GM23338 (cell line): ENCODE results near the gene PHF20. TPM values are rescaled to one million over a fixed set of nuclear protein-coding genes. Genes with fewer than 3 reads are reported as not detected.

ENCODE experiments used
- ATAC-seq: fragments of 200-7000 bp; cut with Tn5 transposase; 3 replicates; pipeline ENCODE4 v1.9.1; 2020
- DNase-seq: peaks from one replicate; pipeline ENCODE4 v3.0.0-alpha.2; 2015; ENCODE audit warnings: low spot score
- H2AFZ ChIP-seq: fragments of 200-600 bp; sonication (generic); 2 replicates; pipeline ENCODE4 v1.8.0; 2016; ENCODE audit warnings: antibody characterized with exemption, mild to moderate bottlenecking, moderate library complexity
- H3F3A ChIP-seq: fragments of 200-600 bp; sonication (generic); replicated peaks from 2 replicates; pipeline ENCODE4 v1.8.0; 2017; ENCODE audit warnings: antibody characterized with exemption, mixed run types, low read depth
- H3K27ac ChIP-seq: fragments of 200-600 bp; sonication (generic); 2 replicates; pipeline ENCODE4 v1.6.1; 2016; ENCODE audit warnings: low read depth
- H3K27me3 ChIP-seq: fragments of 200-600 bp; sonication (generic); 2 replicates; pipeline ENCODE4 v1.8.0; 2016; ENCODE audit warnings: mild to moderate bottlenecking, mixed run types, moderate library complexity; ENCODE audit not compliant: insufficient read depth
- H3K36me3 ChIP-seq: fragments of 200-600 bp; sonication (generic); 2 replicates; pipeline ENCODE4 v1.8.0; 2016; ENCODE audit warnings: mild to moderate bottlenecking; ENCODE audit not compliant: insufficient read depth
- H3K4me1 ChIP-seq: fragments of 200-600 bp; sonication (generic); 2 replicates; pipeline ENCODE4 v1.8.0; 2016; ENCODE audit warnings: mild to moderate bottlenecking, moderate library complexity; ENCODE audit not compliant: insufficient read depth
- H3K4me2 ChIP-seq: fragments of 200-600 bp; sonication (generic); 2 replicates; pipeline ENCODE4 v1.7.1; 2017; ENCODE audit warnings: mixed run types
- H3K4me3 ChIP-seq: fragments of 200-600 bp; sonication (generic); 2 replicates; pipeline ENCODE4 v1.6.1; 2016; ENCODE audit warnings: mixed run types
- H3K79me2 ChIP-seq: fragments of 200-600 bp; sonication (generic); replicated peaks from 2 replicates; pipeline ENCODE4 v1.8.0; 2017; ENCODE audit warnings: mild to moderate bottlenecking; ENCODE audit not compliant: insufficient read depth
- H3K9me2 ChIP-seq: fragments of 200-600 bp; sonication (generic); 2 replicates; pipeline ENCODE4 v1.8.0; 2017; ENCODE audit not compliant: insufficient read depth
- H4K20me1 ChIP-seq: fragments of 200-600 bp; sonication (generic); replicated peaks from 2 replicates; pipeline ENCODE4 v1.8.0; 2017; ENCODE audit warnings: mild to moderate bottlenecking; ENCODE audit not compliant: insufficient read depth
- H3K27ac Mint-ChIP-seq: 2 replicates; pipeline ENCODE4 v1.8.0; 2020; ENCODE audit warnings: inconsistent platforms, mild to moderate bottlenecking, moderate library complexity, mixed read lengths
- H3K27me3 Mint-ChIP-seq: 3 replicates; pipeline ENCODE4 v1.8.0; 2022; ENCODE audit warnings: low read depth, mild to moderate bottlenecking, moderate library complexity, mixed read lengths, inconsistent platforms; ENCODE audit not compliant: insufficient read depth, poor library complexity
- H3K36me3 Mint-ChIP-seq: 3 replicates; pipeline ENCODE4 v1.8.0; 2021; ENCODE audit warnings: low read depth, mild to moderate bottlenecking, inconsistent platforms, moderate library complexity, mixed read lengths
- H3K4me1 Mint-ChIP-seq: 3 replicates; pipeline ENCODE4 v1.8.0; 2020; ENCODE audit warnings: mild to moderate bottlenecking, inconsistent platforms, mixed read lengths
- H3K4me3 Mint-ChIP-seq: 3 replicates; pipeline ENCODE4 v1.8.0; 2021; ENCODE audit warnings: moderate library complexity, mild to moderate bottlenecking, inconsistent platforms, mixed read lengths
- H3K9me3 Mint-ChIP-seq: 3 replicates; pipeline ENCODE4 v1.8.0; 2020; ENCODE audit warnings: moderate library complexity, mild to moderate bottlenecking, inconsistent platforms, mixed read lengths
- CREB1 ChIP-seq: fragments of 250-450 bp; sonication (Bioruptor Pico); IDR thresholded peaks from 2 replicates; pipeline ENCODE4 v1.5.0; 2020; ENCODE audit warnings: low read depth, mild to moderate bottlenecking, moderate library complexity
- EZH2phosphoT487 ChIP-seq: fragments of 200-600 bp; sonication (generic); IDR thresholded peaks from one replicate; pipeline ENCODE4 v1.8.1; 2018; ENCODE audit warnings: antibody characterized with exemption; ENCODE audit not compliant: unreplicated experiment
- JUNB ChIP-seq: IDR thresholded peaks from one replicate; pipeline ENCODE4 v1.6.1; 2016; ENCODE audit warnings: antibody characterized with exemption; ENCODE audit not compliant: unreplicated experiment
- NANOG ChIP-seq: IDR thresholded peaks from 2 replicates; pipeline ENCODE4 v1.6.1; 2016; ENCODE audit warnings: antibody characterized with exemption, borderline replicate concordance
- ZNF462 ChIP-seq: fragments of 250-450 bp; sonication (Bioruptor Pico); IDR thresholded peaks from 2 replicates; pipeline ENCODE4 v1.5.0; 2020; ENCODE audit warnings: mild to moderate bottlenecking, moderate library complexity
- polyA plus RNA-seq: library from polyadenylated mRNA; unstranded; fragments of >200 nt; fragmentation: Nextera tagmentation; extraction: Ambion mirVana; gene quantifications from 2 replicates; pipeline ENCODE4 v1.2.1, GENCODE V29; 2016
- total RNA-seq: library from RNA; depleted of rRNA; stranded (reverse); fragments of >200 nt; shearing (Covaris generic); gene quantifications from 2 replicates; pipeline ENCODE4 v1.2.3, GENCODE V29; 2014
- TF ChIP-seq, protein P1 (sequence below), 2 experiments: fragments of 200-600 bp in 1 of 2; sonication (generic) in 1 of 2; conservative IDR thresholded peaks; 2 replicates each; pipeline versions ENCODE4 v1.5.1 to v1.6.1; 2016 to 2017; ENCODE audit warnings: antibody characterized with exemption in 2 of 2, low read depth in 2 of 2, mild to moderate bottlenecking in 2 of 2, moderate library complexity in 1 of 2
- TF ChIP-seq, protein P2 (sequence below): IDR thresholded peaks from one replicate; pipeline ENCODE4 v1.6.1; 2018; ENCODE audit warnings: antibody characterized with exemption; ENCODE audit not compliant: unreplicated experiment

Gene PHF20
- total and polyA plus RNA-seq, 2 experiments from 2014 or later: 71.8 to 103 TPM

- Histone ChIP-seq H3K4me3 (no peak overlapping the region), H3F3A (no peaks in the 10 kb centered on the region), H3K79me2 (no peaks in the 10 kb centered on the region), H3K27me3 (no peaks in the 10 kb centered on the region), H2AFZ (no peak overlapping the region), H4K20me1 (no peaks in the 10 kb centered on the region), H3K36me3 (no peaks in the 10 kb centered on the region), H3K27ac (0 out of 2 replicates have a peak overlapping the region, but pooled peaks have one; percentile 65), H3K4me2 (no peak overlapping the region), H3K4me1 (0 out of 2 replicates have a peak, but pooled peaks cover 5% of the 10 kb centered on the region), H3K9me2 (no peaks in the 10 kb centered on the region)
- no peak for DNase-seq
- no peaks in the 10 kb centered on the region for H3K9me3 Mint-ChIP-seq
- H3K27me3 Mint-ChIP-seq: no peaks in the 10 kb centered on the region
- H3K27ac Mint-ChIP-seq: peak overlapping the region; percentile 82; the same call in 1 of the 2 replicates
- no peak for ATAC-seq
- no peak for TF ChIP-seq EZH2phosphoT487
- H3K4me3 Mint-ChIP-seq: no peak overlapping the region
- H3K36me3 Mint-ChIP-seq: 0 out of 3 replicates have a peak, but pooled peaks cover 3% of the 10 kb centered on the region
- H3K4me1 Mint-ChIP-seq: peaks cover 7% of the 10 kb centered on the region; the same call in 2 of the 3 replicates
Measured at GRCh38 chr20:35876033-35876320, 104.2 kb downstream of the PHF20 start.

DNA sequence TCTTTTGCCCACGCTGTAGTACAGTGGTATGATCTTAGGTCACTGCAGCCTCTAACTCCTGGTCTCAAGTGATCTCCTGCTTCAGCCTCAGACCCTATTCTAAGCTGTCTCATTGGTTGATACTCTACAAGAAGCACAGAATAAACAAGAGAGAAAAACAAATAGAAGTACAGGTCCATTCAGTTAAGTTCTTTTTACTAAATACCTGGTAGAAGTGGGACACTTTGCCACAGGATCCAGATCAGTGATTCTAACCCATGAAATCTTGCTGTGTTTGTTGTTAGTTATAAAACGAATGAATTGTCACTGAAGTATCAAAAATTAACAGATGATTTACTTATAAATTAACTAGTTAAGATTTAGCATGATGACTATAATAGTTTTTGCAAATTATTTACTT is 105.8 kb downstream of the PHF20 start:
- Histone ChIP-seq H4K20me1 (no peaks in the 10 kb centered on the region), H3K79me2 (no peaks in the 10 kb centered on the region), H3K36me3 (no peaks in the 10 kb centered on the region), H3K27me3 (no peaks in the 10 kb centered on the region), H3K4me2 (no peak overlapping the region), H3K4me1 (0 out of 2 replicates have a peak, but pooled peaks cover 5% of the 10 kb centered on the region), H3K4me3 (no peak overlapping the region), H3F3A (no peaks in the 10 kb centered on the region), H3K9me2 (no peaks in the 10 kb centered on the region), H3K27ac (no peak overlapping the region), H2AFZ (no peak overlapping the region)
- Mint-ChIP-seq H3K27me3 (no peaks in the 10 kb centered on the region), H3K36me3 (0 out of 3 replicates have a peak, but pooled peaks cover 3% of the 10 kb centered on the region), H3K9me3 (no peaks in the 10 kb centered on the region), H3K4me3 (no peak overlapping the region), H3K4me1 (peaks cover 7% of the 10 kb centered on the region; the same call in 2 of the 3 replicates), H3K27ac (no peak overlapping the region)
- TF ChIP-seq CREB1 (CRISPR knock-in tag) (no peak), NANOG (no peak), ZNF462 (no peak), JUNB (no peak)
- TF ChIP-seq, protein P1, sequence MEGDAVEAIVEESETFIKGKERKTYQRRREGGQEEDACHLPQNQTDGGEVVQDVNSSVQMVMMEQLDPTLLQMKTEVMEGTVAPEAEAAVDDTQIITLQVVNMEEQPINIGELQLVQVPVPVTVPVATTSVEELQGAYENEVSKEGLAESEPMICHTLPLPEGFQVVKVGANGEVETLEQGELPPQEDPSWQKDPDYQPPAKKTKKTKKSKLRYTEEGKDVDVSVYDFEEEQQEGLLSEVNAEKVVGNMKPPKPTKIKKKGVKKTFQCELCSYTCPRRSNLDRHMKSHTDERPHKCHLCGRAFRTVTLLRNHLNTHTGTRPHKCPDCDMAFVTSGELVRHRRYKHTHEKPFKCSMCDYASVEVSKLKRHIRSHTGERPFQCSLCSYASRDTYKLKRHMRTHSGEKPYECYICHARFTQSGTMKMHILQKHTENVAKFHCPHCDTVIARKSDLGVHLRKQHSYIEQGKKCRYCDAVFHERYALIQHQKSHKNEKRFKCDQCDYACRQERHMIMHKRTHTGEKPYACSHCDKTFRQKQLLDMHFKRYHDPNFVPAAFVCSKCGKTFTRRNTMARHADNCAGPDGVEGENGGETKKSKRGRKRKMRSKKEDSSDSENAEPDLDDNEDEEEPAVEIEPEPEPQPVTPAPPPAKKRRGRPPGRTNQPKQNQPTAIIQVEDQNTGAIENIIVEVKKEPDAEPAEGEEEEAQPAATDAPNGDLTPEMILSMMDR (conservative IDR thresholded peaks at IDR 0.05; ENCODE audit: low read depth in 2 of 2): no peak
- TF ChIP-seq, protein P2, sequence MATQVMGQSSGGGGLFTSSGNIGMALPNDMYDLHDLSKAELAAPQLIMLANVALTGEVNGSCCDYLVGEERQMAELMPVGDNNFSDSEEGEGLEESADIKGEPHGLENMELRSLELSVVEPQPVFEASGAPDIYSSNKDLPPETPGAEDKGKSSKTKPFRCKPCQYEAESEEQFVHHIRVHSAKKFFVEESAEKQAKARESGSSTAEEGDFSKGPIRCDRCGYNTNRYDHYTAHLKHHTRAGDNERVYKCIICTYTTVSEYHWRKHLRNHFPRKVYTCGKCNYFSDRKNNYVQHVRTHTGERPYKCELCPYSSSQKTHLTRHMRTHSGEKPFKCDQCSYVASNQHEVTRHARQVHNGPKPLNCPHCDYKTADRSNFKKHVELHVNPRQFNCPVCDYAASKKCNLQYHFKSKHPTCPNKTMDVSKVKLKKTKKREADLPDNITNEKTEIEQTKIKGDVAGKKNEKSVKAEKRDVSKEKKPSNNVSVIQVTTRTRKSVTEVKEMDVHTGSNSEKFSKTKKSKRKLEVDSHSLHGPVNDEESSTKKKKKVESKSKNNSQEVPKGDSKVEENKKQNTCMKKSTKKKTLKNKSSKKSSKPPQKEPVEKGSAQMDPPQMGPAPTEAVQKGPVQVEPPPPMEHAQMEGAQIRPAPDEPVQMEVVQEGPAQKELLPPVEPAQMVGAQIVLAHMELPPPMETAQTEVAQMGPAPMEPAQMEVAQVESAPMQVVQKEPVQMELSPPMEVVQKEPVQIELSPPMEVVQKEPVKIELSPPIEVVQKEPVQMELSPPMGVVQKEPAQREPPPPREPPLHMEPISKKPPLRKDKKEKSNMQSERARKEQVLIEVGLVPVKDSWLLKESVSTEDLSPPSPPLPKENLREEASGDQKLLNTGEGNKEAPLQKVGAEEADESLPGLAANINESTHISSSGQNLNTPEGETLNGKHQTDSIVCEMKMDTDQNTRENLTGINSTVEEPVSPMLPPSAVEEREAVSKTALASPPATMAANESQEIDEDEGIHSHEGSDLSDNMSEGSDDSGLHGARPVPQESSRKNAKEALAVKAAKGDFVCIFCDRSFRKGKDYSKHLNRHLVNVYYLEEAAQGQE: no peak
- DNase-seq: no peak
- ATAC-seq: no peak
